GM15510 (cell line): ENCODE data around the gene ACVR1.

Experiments
- POLR2A ChIP-seq: IDR thresholded peaks from 3 replicates; pipeline ENCODE4 v1.6.1; 2011; ENCODE audit warnings: borderline replicate concordance; ENCODE audit not compliant: insufficient read length; ENCODE audit errors: extremely low read depth

The ACVR1 gene

GRCh38 chr2:157842106-157842879, 33.8 kb downstream of the ACVR1 start:
- TF ChIP-seq POLR2A = no peak

- no peak for TF ChIP-seq POLR2A
Measured at GRCh38 chr2:157841485-157841884, 34.6 kb downstream of the ACVR1 start.

DNA sequence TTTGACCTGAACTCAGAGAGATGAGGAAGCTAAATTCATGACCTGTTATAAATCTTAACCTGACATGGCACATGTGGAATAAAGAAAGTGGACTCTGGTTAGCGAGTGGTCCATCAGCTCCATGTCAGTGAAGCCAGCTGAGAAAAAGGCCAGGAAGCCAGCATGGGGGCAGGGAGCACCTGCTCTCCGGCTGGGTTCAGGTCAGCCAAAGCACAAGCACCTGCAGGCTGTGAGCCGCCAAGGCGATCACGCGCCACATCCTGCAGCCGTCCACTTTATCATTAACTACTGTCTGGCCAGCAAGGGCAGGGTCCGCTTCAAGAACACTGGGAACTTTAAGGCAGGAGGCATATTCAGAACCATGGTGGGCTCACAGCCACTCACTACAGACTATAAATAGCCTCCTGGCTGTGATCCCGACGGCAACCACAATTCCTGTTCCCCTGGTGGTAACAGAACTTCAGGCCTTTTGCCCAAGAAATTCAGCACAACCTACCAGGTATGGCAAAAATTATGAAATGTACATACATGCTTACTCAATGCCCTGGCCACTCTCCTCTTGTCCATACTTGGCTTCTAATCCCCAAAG, 35.5 kb downstream of the ACVR1 start:
- no peak for TF ChIP-seq POLR2A

DNA sequence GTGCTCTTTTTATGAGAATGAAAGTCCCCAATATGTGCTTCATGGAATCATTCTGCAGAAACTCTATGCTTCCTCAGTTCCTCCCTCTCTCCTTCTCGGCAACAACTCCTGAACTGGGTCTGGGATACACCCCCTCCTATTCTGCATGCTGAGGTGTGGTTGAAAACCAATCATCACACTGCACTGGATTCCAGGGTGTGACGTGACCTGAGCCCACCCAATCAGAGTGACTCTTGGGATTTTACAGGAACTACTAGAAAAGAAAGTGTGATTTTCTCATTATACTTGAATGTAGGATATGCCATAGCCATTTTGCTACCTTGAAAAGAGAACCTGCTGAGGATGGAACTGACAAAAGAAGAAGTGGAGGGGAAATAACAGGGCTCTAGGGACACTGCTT, 36.3 kb downstream of the ACVR1 start:
- no peak for TF ChIP-seq POLR2A

DNA sequence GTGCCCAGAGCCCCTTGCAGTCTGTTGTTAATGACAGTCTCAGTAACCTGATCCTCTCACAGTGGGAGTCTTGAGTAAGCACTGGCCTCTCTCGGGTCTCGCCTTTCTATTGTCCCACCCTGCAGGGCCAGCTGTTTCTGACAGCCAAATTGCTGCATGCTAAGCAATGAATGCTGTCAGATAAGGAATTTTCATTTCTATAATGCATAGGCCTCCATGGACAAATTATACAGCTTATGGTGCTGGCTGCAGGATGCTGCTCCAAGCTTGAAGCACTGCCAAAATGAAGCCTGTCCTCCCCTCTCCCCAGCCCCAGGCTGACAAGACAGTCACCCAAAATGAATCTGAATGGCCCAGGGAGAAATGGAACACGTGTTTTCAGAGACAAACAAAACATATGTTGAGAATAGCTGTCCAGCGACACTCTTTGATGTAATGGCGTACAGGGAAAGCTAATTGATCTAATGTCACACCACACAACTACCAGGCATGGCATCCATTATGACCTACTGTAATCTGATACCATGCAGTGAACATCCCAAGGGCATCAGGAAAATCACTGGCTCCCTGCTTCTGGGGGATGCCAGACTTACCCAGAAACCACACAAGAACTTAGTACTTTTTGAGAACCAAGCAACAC, 36.8 kb downstream of the ACVR1 start:
- TF ChIP-seq POLR2A = no peak

- no peak for TF ChIP-seq POLR2A
Measured at GRCh38 chr2:157838442-157839161, 37.5 kb downstream of the ACVR1 start.

- no peak for TF ChIP-seq POLR2A
Measured at GRCh38 chr2:157837851-157838441, 38.2 kb downstream of the ACVR1 start.

GRCh38 chr2:157836531-157836930, 39.6 kb downstream of the ACVR1 start:
- TF ChIP-seq POLR2A = no peak

GRCh38 chr2:157835425-157835824, 40.7 kb downstream of the ACVR1 start:
- TF ChIP-seq POLR2A = no peak

DNA sequence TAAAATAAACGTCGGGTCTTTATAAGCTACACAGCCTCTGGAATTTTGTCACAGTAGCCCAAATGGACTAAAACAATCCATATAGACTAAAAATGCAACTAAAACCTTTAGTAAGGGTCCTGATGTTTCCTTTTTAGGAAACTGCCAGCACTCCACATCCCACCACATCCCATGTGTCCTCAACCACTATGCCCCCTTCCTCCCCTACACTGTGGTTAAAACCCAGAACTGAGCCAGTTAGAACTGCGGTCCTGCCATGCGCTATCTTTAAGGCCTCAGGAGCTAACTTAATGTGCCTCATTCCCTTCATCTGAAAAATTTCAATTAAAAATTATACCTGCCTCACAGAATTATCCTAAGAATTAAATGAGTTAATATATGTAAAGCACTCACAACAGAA, 41.1 kb downstream of the ACVR1 start:
- TF ChIP-seq POLR2A = no peak

GRCh38 chr2:157833721-157834120, 42.4 kb downstream of the ACVR1 start:
- TF ChIP-seq POLR2A = no peak

GRCh38 chr2:157831573-157832315, 44.4 kb downstream of the ACVR1 start:
- TF ChIP-seq POLR2A = no peak

DNA sequence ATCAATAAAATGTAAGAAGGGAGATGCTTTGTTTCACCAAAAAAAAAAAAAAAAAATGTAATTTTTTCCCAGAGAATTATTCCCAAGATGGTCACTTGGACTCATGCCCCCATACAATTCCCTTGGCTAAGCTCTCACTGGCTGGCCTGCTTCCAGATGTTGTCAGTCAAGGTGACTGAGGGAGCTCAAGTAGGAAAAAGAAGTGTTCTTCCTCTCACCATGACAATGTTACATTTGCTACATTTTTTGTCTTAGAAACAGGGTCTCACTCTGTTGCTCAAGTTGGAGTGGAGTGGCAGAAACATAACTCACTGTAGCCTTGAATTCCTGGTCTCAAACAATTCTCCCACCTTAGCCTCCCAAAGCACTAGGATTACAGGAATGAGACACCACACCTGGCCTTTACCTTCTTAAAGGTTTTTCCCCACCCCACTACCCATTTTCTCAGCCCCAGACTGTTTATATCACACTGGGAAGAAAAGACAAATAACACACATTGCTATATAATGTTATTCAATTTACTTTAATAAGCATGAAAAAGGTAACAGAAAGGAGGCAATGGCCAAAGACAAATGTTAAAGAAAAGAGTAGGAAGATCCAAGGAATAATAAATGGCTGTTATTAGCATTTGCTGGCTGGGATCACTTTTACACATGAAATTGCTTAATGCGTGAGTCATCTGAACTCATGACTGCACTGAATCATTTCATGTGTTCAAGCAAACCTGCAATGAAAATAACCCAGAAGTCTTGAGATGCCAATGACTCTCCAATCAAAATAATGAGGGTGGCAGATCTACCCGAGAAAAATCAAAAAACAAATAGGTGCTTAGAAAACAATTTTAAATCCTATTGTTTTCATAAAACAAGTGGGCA, 45.2 kb downstream of the ACVR1 start:
- no peak for TF ChIP-seq POLR2A
